OCI-LY3 (cell line): ENCODE results near the gene RABGAP1.

ENCODE experiments used
- EZH2phosphoT487 ChIP-seq: fragments of 200-600 bp; shearing (Covaris generic); IDR thresholded peaks from 2 replicates; pipeline ENCODE4 v1.6.1; 2018; ENCODE audit warnings: antibody characterized with exemption, mixed run types, low read depth
- TF ChIP-seq, protein P1 (sequence below): fragments of 200-600, 300-600 bp; sonication (generic); IDR thresholded peaks from 2 replicates; pipeline ENCODE4 v1.5.1; 2014; ENCODE audit warnings: antibody characterized with exemption, low read length, low read depth

DNA sequence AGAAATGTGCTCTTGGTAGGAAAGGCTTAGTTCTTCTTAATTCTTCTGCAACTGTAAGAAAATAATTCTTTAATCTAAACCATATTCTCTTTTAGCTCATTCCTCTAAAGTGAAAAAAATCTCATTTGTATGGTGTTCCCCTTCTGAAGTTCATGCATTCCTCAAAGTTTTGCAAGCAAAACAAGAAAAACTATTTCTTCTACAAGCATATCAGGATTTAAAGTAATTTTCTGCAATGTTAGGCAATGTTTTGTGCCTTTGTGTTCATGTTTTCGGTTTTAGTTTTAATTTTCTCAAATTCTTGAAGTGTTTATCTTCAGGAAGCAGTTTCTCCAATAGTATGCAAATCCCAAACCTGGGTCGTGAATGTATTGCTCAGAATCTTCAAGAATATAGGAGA is 80.0 kb downstream of the RABGAP1 start:
- TF ChIP-seq EZH2phosphoT487: no peak
- TF ChIP-seq, protein P1, sequence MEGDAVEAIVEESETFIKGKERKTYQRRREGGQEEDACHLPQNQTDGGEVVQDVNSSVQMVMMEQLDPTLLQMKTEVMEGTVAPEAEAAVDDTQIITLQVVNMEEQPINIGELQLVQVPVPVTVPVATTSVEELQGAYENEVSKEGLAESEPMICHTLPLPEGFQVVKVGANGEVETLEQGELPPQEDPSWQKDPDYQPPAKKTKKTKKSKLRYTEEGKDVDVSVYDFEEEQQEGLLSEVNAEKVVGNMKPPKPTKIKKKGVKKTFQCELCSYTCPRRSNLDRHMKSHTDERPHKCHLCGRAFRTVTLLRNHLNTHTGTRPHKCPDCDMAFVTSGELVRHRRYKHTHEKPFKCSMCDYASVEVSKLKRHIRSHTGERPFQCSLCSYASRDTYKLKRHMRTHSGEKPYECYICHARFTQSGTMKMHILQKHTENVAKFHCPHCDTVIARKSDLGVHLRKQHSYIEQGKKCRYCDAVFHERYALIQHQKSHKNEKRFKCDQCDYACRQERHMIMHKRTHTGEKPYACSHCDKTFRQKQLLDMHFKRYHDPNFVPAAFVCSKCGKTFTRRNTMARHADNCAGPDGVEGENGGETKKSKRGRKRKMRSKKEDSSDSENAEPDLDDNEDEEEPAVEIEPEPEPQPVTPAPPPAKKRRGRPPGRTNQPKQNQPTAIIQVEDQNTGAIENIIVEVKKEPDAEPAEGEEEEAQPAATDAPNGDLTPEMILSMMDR: no peak
